KMS-11 (cell line): Measurements from ENCODE around the gene CAMTA1.

Experiments used
- H2AFZ ChIP-seq: fragments of 200-600 bp; sonication (generic); 2 replicates; pipeline ENCODE4 v1.6.1; 2016; ENCODE audit warnings: antibody characterized with exemption, mixed run types, low read depth
- H3K27ac ChIP-seq: fragments of 200-600 bp; sonication (generic); 2 replicates; pipeline ENCODE4 v1.6.1; 2016; ENCODE audit warnings: mild to moderate bottlenecking, mixed run types
- H3K27me3 ChIP-seq: fragments of 200-600 bp; sonication (generic); 2 replicates; pipeline ENCODE4 v1.6.1; 2017; ENCODE audit warnings: mild to moderate bottlenecking, low read depth, mixed run types, moderate library complexity; ENCODE audit not compliant: insufficient read depth
- H3K36me3 ChIP-seq: fragments of 200-600 bp; sonication (generic); 2 replicates; pipeline ENCODE4 v1.6.1; 2017; ENCODE audit warnings: mild to moderate bottlenecking, mixed run types; ENCODE audit not compliant: insufficient read depth
- H3K4me1 ChIP-seq: fragments of 200-600 bp; sonication (generic); 2 replicates; pipeline ENCODE4 v1.6.1; 2016; ENCODE audit warnings: mild to moderate bottlenecking, low read depth, mixed run types; ENCODE audit not compliant: poor library complexity, severe bottlenecking
- H3K4me2 ChIP-seq: fragments of 200-600 bp; sonication (generic); 2 replicates; pipeline ENCODE4 v1.7.0; 2016; ENCODE audit warnings: mild to moderate bottlenecking, mixed run types
- H3K4me3 ChIP-seq: fragments of 200-600 bp; sonication (generic); IDR thresholded peaks from 2 replicates; pipeline ENCODE4 v1.6.1; 2017; ENCODE audit warnings: low read depth, low read length, mixed read lengths; ENCODE audit not compliant: insufficient read depth
- H3K79me2 ChIP-seq: fragments of 200-600 bp; sonication (generic); 2 replicates; pipeline ENCODE4 v1.6.1; 2016; ENCODE audit warnings: low read depth, mixed run types; ENCODE audit not compliant: insufficient read depth
- H3K9ac ChIP-seq: fragments of 200-600 bp; sonication (generic); 2 replicates; pipeline ENCODE4 v1.6.1; 2016; ENCODE audit warnings: mild to moderate bottlenecking, mixed run types
- H4K20me1 ChIP-seq: fragments of 200-600 bp; sonication (generic); 2 replicates; pipeline ENCODE4 v1.6.1; 2016; ENCODE audit warnings: mild to moderate bottlenecking, mixed run types; ENCODE audit not compliant: insufficient read depth
- TF ChIP-seq, protein P1 (sequence below): fragments of 200-600 bp; sonication (generic); conservative IDR thresholded peaks from 2 replicates; pipeline ENCODE4 v1.6.1; 2017; ENCODE audit warnings: low read depth, mild to moderate bottlenecking, antibody characterized with exemption, low read length, moderate library complexity, mixed read lengths

Gene CAMTA1

GRCh38 chr1:7615138-7615537 is 829.9 kb downstream of the CAMTA1 start:
- no peak overlapping the region for H3K9ac ChIP-seq
- H3K4me2 ChIP-seq, result no peak overlapping the region
- no peak overlapping the region for H2AFZ ChIP-seq
- H4K20me1 ChIP-seq, result no peaks in the 10 kb centered on the region
- H3K27me3 ChIP-seq, result peaks cover 11% of the 10 kb centered on the region; the same call in 1 of the 2 replicates
- H3K4me3 ChIP-seq, result no peak overlapping the region
- H3K4me1 ChIP-seq, result no peaks in the 10 kb centered on the region
- no peaks in the 10 kb centered on the region for H3K79me2 ChIP-seq
- H3K36me3 ChIP-seq, result no peaks in the 10 kb centered on the region
- TF ChIP-seq, protein P1, sequence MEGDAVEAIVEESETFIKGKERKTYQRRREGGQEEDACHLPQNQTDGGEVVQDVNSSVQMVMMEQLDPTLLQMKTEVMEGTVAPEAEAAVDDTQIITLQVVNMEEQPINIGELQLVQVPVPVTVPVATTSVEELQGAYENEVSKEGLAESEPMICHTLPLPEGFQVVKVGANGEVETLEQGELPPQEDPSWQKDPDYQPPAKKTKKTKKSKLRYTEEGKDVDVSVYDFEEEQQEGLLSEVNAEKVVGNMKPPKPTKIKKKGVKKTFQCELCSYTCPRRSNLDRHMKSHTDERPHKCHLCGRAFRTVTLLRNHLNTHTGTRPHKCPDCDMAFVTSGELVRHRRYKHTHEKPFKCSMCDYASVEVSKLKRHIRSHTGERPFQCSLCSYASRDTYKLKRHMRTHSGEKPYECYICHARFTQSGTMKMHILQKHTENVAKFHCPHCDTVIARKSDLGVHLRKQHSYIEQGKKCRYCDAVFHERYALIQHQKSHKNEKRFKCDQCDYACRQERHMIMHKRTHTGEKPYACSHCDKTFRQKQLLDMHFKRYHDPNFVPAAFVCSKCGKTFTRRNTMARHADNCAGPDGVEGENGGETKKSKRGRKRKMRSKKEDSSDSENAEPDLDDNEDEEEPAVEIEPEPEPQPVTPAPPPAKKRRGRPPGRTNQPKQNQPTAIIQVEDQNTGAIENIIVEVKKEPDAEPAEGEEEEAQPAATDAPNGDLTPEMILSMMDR, result no peak
- no peak overlapping the region for H3K27ac ChIP-seq

GRCh38 chr1:7616076-7616832 is 831.0 kb downstream of the CAMTA1 start:
- peaks cover 15% of the 10 kb centered on the region; the same call in 1 of the 2 replicates for H3K27me3 ChIP-seq
- H3K9ac ChIP-seq, result no peak overlapping the region
- H3K36me3 ChIP-seq, result no peaks in the 10 kb centered on the region
- H3K27ac ChIP-seq, result no peak overlapping the region
- H3K4me1 ChIP-seq, result no peaks in the 10 kb centered on the region
- no peaks in the 10 kb centered on the region for H4K20me1 ChIP-seq
- TF ChIP-seq, protein P1, result no peak
- H2AFZ ChIP-seq, result no peak overlapping the region
- H3K79me2 ChIP-seq, result no peaks in the 10 kb centered on the region
- H3K4me2 ChIP-seq, result no peak overlapping the region
- H3K4me3 ChIP-seq, result no peak overlapping the region

DNA sequence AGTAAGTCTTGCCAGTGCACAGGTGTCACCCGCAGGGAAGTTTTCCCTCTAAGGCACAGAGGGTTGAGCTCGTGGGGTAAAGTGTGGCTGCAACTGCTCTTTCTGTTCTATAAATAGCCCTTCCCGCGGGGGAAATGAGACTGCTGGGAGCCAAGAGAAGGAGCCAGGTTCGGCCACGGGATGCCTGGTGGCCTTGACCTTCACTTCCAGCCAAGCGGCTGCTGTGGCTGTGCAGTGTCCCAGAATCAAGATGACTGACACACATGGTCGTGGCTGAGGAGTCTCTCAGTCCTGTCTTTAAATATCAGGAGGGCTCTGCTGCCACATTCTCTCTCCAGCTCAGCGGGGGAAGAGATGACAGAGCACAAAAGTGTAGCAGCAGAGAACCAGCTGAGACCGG is 831.7 kb downstream of the CAMTA1 start:
- no peak overlapping the region for H3K27ac ChIP-seq
- no peak overlapping the region for H3K4me2 ChIP-seq
- TF ChIP-seq, protein P1, result no peak
- H3K4me3 ChIP-seq, result no peak overlapping the region
- H4K20me1 ChIP-seq, result no peaks in the 10 kb centered on the region
- no peaks in the 10 kb centered on the region for H3K4me1 ChIP-seq
- peaks cover 22% of the 10 kb centered on the region; the same call in 1 of the 2 replicates for H3K27me3 ChIP-seq
- H3K79me2 ChIP-seq, result no peaks in the 10 kb centered on the region
- H2AFZ ChIP-seq, result no peak overlapping the region
- no peak overlapping the region for H3K9ac ChIP-seq
- H3K36me3 ChIP-seq, result no peaks in the 10 kb centered on the region

DNA sequence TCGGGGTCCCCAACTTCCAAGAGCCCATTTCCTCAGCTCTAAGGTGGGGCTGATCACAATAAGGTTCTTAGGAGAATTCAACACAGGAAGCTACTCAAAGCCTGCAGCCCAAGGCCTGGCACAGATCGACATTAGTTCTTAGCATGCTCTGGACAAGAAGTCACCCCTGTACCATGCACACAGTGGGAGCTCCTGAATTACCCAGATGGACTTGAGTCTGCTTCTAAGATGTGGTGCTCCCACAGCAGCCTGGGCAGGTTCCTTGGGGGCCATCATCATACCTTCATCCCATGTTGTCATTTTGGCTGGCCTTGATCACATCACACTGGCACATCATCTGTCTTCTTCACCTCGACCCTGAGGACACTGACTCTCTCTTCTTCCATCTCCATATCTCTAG is 832.6 kb downstream of the CAMTA1 start:
- Histone ChIP-seq H3K36me3 (no peaks in the 10 kb centered on the region), H4K20me1 (no peaks in the 10 kb centered on the region), H3K27me3 (peaks cover 29% of the 10 kb centered on the region), H3K4me3 (no peak overlapping the region), H3K9ac (no peak overlapping the region), H3K4me2 (no peak overlapping the region), H2AFZ (no peak overlapping the region), H3K79me2 (no peaks in the 10 kb centered on the region), H3K4me1 (no peaks in the 10 kb centered on the region), H3K27ac (no peak overlapping the region)
- TF ChIP-seq, protein P1, result no peak
